Mammary epithelial cell (primary cell): ENCODE results near the gene AMY1B.
"Not testable (repeated sequence)": the region's sequence is repeated elsewhere in the genome, so short reads cannot be mapped to it uniquely, and the experiment has no call there.

Experiments used
- CTCF ChIP-seq, 2 donors: IDR thresholded peaks in 1 of 2; conservative IDR thresholded peaks in 1 of 2; 2 replicates each; pipeline ENCODE4 v1.5.1; 2011 to 2012; ENCODE audit warnings: inconsistent platforms in 2 of 2, low read length in 2 of 2, mild to moderate bottlenecking in 2 of 2, control low read depth in 1 of 2, low read depth in 1 of 2; ENCODE audit not compliant: insufficient read depth in 1 of 2; ENCODE audit errors: extremely low read depth in 1 of 2
- EZH2 ChIP-seq: IDR thresholded peaks from 2 replicates; pipeline ENCODE4 v1.6.1; 2012; ENCODE audit warnings: low read length, inconsistent platforms, borderline replicate concordance

GRCh38 chr1:103655460-103655859 is 40.5 kb downstream of the AMY1B start, which contains the start of gene AMY1A:
- not testable (repeated sequence) for TF ChIP-seq CTCF (conservative IDR thresholded peaks at IDR 0.05 in 1 of 2, IDR thresholded peaks at IDR 0.05 in 1 of 2; ENCODE audit: extremely low read depth in 1 of 2, insufficient read depth in 1 of 2, low read depth in 1 of 2, low read length in 2 of 2); EZH2
